NCI-H748 (cell line): Measurements from ENCODE around the gene CMSS1.
"Not testable (repeated sequence)": the region's sequence is repeated elsewhere in the genome, so short reads cannot be mapped to it uniquely, and the experiment has no call there.

ENCODE experiments used
- DNase-seq: peaks from one replicate; lab custom pipeline; 2025; ENCODE audit not compliant: unreplicated experiment; lab: John Stamatoyannopoulos, UW

CMSS1 gene

DNA sequence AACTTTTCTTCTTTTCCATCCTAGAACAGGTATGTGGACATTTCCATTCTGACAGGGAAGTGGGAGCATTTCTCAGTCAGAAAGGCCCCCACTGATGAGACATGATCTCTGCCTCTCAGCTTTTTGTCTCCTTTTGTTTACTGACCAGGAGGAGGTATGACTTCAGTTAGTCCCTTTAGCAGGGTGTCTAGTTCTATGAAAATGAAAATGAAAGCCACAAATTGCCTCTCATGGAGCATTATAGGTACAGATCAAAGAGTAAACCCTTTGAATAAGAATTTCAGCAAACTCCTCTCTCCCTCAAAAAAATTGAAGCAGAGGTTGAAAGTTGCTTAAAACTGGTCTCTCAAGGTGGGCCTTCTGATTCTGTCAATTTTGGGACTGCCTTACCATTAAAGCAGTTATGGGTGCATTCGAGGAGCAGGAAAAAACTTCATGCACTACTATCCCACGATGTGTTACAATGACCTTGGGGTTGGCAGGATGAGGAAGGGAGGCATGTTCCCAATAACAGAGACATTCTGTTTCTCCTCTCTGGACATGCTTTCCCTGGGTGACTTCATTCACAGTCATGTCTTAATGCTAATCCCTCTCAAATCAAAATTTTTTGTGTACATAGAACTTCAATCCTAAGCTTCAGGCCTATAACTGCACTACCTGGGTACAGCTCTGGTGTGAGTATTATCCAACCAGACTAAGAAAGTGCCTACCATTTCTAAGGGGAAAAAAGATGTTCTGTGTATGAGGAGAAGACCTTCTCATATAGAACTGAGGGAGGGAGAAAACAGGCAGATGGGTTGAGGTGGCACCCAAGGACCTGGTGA is 392.5 kb downstream of the CMSS1 start:
- peak; percentile 27 for DNase-seq

DNA sequence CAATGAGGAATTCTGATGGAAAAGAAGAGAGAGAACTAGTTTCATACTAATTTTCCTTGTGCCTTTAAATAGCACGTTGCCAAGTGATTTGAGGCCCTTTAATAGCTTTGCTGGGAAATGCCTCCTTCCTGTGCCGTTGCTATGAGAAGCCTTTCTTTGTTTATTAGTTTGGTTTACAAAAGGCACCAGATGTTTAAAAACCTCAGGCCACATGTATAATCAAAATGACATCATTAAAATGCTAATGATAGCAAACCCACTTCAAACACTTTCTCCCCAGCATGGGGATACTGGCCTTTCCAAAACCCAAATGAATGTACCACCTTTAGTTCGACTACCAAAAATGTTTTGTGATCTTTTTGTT is 393.1 kb downstream of the CMSS1 start:
- DNase-seq: peak; percentile 86

DNA sequence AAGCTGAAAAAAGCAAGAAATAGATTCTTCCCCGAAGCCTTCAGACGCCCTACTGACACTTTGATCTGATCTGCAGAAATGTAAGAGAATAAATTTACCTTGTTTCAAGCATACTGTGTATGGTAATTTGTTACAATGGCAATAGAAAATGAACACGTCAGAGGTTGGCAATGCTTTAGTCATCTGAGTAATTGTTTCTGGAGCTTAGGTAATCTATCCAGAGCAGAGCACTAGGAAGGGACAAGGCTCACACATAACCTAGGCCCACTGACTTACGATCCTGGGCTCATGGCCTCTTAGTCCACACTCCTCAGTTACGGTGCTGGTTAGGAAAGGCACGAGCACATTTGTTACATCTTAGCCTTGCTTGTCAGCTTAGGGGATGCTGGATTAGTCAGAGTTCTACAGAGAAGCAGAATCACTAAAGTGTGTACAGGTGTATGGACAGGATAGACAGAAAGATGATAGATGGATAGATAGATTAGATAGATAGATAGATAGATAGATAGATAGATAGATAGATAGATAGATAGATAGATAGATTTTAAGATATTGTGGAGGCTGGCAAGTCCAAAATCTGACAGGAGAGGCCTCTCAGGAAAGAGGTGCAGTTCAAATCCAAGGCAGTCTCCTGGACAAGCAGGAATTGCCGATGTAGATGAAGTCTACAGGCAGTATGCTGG is 396.4 kb downstream of the CMSS1 start:
- DNase-seq: no peak

DNA sequence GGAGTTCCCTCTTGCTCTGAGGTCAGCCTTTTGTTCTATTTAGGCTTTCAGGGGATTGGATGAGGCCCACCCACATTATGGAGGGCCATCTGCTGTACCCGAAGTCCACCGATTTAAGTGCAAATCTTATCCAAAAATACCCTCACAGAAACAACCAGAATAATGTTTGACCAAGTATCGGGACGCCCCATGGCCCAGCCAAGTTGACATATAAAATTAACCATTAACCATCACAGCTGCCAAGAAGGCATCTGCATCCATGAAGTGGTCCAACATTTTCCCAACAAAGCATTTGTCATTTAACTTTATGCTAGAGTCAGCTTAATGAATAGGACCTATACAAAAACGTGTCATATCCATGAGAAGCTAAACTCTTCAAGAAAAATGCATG is 396.9 kb downstream of the CMSS1 start:
- DNase-seq: no peak

DNA sequence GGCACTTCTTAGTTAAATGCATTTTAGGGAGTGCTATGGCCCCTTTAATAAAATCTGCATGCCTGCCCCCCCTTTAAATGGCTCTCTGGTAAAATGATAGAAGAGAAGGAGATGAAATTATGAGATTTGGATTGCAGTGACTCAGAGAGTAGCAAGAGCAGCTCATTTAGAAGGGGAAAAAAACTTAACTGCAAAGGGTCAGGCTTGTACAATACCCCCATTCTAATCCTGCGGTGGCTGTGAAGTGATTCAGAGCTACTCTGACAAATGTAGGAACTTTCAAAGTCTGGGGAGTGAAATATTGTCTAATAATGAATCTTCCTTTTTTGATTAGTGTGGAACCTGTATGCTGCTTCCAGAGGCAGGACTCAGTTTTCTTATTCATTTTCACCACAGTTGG is 399.1 kb downstream of the CMSS1 start:
- no peak for DNase-seq

DNA sequence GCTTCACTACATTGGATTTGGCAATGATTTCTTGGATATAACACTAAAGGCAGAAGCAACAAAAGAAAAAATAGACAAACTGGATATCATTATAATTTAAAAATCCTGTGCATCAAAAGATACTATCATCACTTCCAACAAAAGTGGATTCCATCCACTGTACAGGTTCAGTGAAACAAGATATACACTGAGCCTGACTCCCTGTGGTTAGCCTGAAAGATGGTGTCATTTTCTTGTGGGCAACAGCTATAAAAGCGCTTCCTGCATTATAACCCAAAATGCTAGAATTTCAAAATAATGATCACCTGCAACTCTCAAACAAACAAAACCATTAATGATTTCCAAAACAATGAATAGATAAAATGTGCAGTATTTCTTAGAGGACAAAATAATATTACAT is 403.5 kb downstream of the CMSS1 start:
- DNase-seq: peak; percentile 4

DNA sequence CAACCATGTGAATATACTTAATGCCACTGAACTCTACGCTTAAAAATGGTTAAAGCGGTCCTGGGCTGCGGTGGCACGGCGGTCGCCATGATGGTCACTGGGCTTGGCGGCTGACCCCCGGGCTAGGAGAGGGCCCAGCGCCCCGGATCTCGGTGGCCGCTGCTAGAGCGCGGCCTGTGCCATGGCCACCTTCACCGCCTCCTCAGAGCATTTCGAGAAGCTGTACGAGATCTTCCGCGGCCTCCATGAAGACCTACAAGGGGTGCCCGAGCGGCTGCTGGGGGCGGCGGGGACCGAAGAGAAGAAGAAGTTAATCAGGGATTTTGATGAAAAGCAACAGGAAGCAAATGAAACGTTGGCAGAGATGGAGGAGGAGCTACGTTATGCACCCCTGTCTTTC is 407.5 kb downstream of the CMSS1 start:
- no peak for DNase-seq

DNA sequence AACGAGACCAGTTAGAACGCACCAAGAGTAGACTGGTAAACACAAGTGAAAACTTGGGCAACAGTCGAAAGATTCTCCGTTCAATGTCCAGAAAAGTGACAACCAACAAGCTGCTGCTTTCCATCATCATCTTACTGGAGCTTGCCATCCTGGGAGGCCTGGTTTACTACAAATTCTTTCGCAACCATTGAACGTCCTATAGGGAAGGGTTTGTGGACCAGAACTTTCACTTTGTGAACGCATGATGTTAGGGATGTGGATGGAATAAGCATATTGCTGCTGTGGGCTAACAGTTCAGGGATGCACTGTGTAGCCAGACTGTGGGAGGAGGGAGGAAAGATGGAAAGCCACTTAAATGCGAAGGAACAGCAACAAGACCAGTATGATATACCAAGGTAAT is 408.2 kb downstream of the CMSS1 start:
- no peak for DNase-seq

DNA sequence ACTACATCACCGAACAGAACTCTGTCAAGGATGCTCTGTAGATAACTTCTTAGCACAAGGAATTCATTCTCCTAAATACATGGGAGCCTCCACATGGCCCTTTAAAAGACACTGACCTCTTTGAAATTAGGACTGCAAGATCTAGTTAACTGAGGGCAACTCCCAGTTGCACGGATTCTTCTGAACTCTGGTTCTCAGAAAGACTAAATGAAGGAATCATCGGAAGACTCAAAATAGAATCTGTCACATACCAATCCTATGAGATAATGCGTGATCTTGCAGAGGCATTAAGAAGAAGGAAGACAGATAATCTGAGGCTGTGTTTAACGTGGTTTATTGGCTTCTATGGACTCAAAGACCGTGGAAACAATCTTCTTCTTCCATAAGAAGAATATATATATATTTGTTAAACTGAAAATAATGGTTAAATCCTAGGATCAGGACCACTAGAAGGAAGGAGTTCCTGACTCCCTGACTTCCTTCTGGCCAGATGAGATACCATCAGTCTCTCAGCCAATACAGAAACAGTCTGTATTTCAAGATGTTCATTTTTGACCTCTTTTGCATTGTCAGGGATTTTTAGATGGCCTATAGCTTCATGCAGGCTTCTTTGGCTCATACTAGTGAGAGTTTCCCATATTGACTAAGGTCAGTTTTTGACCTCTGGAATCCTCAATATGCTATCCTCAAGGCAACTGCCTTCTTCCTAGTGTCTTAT is 409.2 kb downstream of the CMSS1 start:
- no peak for DNase-seq

DNA sequence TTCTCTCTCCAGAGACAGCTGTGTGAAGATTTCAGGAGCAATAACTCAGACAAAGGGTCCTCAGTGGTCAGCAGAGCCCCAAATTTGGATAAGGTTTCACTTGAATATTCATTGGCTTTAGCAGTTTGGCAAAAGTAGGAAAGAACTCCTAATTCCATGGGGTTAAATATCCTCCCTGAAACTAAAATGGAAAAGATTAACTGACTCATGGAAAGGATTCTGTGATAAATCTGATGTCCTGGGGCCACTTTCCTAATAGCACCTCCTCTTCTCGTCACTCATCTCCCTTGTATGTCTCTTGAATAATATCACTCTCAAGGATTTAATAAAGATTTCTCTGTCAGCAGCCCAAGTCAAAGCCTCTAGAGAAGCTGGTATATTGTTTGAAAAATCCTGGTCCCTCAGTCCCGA is 409.9 kb downstream of the CMSS1 start:
- no peak for DNase-seq

DNA sequence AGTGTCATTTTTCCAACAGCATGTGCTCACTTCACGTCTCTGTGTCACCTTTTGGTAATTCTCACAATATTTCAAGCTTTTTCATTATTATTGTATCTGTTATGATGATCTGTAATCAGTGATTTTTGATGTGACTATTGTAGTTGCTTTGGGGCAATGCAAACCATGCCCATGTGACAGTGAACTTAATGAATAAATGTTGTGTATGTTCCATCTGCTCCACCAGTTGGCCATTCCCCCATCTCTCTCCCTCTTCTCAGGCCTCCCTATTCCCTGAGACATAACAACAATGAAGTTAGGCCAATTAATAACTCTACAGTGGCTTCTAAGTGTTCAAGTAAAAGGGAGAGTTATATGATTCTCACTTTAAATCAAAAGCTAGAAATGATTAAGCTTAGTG is 410.6 kb downstream of the CMSS1 start:
- DNase-seq: no peak

DNA sequence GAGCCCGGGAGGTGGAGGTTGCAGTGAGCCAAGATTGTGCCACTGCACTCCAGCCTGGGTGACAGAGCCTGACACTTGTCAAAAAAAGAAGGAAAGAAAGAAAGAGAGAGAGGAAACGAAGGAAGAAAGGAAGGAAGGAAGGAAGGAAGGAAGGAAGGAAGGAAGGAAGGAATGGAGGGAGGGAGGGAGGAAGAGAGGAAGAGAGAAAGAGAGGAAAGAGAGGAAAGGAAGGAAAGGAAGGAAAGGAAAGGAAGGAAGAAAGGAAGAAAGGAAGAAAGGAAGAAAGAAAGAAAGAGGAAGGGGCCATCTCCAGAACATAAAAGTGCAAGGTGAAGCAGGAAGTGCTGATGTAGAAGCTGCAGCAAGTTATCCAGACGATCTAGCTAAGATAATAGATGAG is 411.5 kb downstream of the CMSS1 start:
- not testable (repeated sequence) for DNase-seq

DNA sequence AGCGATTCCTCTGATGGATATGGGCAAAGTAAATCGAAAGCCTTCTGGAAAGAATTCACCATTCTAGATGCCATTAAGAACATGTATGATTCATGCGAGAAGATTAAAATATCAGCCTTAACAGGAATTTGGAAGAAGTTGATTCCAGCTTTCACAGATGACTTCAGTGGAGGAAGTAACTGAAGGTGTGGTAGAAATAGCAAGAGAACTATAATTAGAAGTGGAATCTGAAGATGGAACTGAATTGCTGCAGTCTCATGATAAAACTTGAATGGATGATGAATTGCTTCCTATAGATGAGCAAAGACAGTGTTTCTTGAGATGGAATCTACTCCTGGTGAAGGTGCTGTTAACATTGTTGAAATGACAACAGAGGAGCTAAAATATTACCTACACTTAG is 413.0 kb downstream of the CMSS1 start:
- DNase-seq: no peak
